ENCODE measurements around the gene RAPGEF5. TPM values are rescaled to one million over a fixed set of nuclear protein-coding genes. Genes with fewer than 3 reads are reported as not detected.

Gene RAPGEF5
- total and polyA plus RNA-seq, 10 of the 15 experiments (the other 5 are each of a cell fraction or from before 2014, with no cell fraction given) = 0.38 to 4.0 (median 1.6) TPM; not detected in 1

GRCh38 chr7:22361795-22362194, 4.8 kb upstream of the RAPGEF5 start:
- ChIA-PET RAD21 (ENCODE audit: unreplicated experiment) (no interaction called here), CTCF (interaction anchor here (0.9 to 1.4 kb wide), 3 partner anchors 11 to 91 kb away, joined by 3 to 4 read pairs (median 3); no protein-coding TSS in a partner anchor), POLR2A (no interaction called here), SMC1A (ENCODE audit: uncharacterized antibody, unreplicated experiment) (interaction anchor here (1.3 to 1.9 kb wide), 4 partner anchors 9 to 15 kb away, joined by 3 to 6 read pairs (median 5); no protein-coding TSS in a partner anchor)
- in situ Hi-C loops (cut with MboI) = no loop called here
- Histone ChIP-seq H3K4me3 (no peak overlapping the region), H2AFZ (ENCODE audit: control insufficient read depth, low read depth, low read length) (no peak overlapping the region), H3K27me3 (replicated peaks in 1 of 2; ENCODE audit: control insufficient read depth in 2 of 2, insufficient read depth in 2 of 2, low read length in 1 of 2) (peaks cover 0 to 2% of the 10 kb centered on the region in 2 experiments; a peak in 1 of 4 replicates), H4K20me1 (ENCODE audit: control insufficient read depth, insufficient read depth) (no peaks in the 10 kb centered on the region), H3K36me3 (ENCODE audit: control insufficient read depth in 2 of 2, insufficient read depth in 2 of 2, low read length in 1 of 2) (no peaks in the 10 kb centered on the region), H3K9me3 (replicated peaks; ENCODE audit: control insufficient read depth, insufficient read depth, low read length) (no peaks in the 10 kb centered on the region; the same call in 2 of the 3 replicates), H3K4me1 (ENCODE audit: control insufficient read depth, insufficient read depth, low read length) (no peaks in the 10 kb centered on the region), H3K27ac (ENCODE audit: control insufficient read depth, insufficient read depth) (no peak overlapping the region), H3K79me2 (ENCODE audit: control insufficient read depth, insufficient read depth, low read length) (no peaks in the 10 kb centered on the region), H3K9ac (ENCODE audit: control insufficient read depth, insufficient read depth, low read length) (no peak overlapping the region), H3K4me2 (ENCODE audit: control insufficient read depth, insufficient read depth) (no peak overlapping the region)
- TF ChIP-seq POLR2A (IDR thresholded peaks at IDR 0.05; ENCODE audit: low read depth, low read length) (no peak), HCFC1 (IDR thresholded peaks at IDR 0.05; ENCODE audit: low read length) (no peak), JUNB (IDR thresholded peaks at IDR 0.05) (no peak), YBX1 (IDR thresholded peaks at IDR 0.05) (no peak), TCF7 (IDR thresholded peaks at IDR 0.05; ENCODE audit: borderline replicate concordance) (no peak), ZBTB40 (IDR thresholded peaks at IDR 0.05; ENCODE audit: borderline replicate concordance) (no peak), KLF5 (IDR thresholded peaks at IDR 0.05; ENCODE audit: partially characterized antibody) (no peak), HSF1 (IDR thresholded peaks at IDR 0.05; ENCODE audit: low read depth, low read length) (no peak), RELB (IDR thresholded peaks at IDR 0.05; ENCODE audit: low read depth) (no peak), ASH2L (IDR thresholded peaks at IDR 0.05; ENCODE audit: borderline replicate concordance, low read depth) (no peak), IKZF2 (IDR thresholded peaks at IDR 0.05) (no peak), RBBP5 (conservative IDR thresholded peaks at IDR 0.05) (no peak), KDM1A (IDR thresholded peaks at IDR 0.05; ENCODE audit: borderline replicate concordance) (no peak), HDAC6 (IDR thresholded peaks at IDR 0.05; ENCODE audit: unreplicated experiment) (no peak), MEF2B (IDR thresholded peaks at IDR 0.05; ENCODE audit: partially characterized antibody, poor library complexity, severe bottlenecking) (no peak), USF2 (IDR thresholded peaks at IDR 0.05; ENCODE audit: borderline replicate concordance, low read depth, low read length) (no peak), CREM (IDR thresholded peaks at IDR 0.05; ENCODE audit: low read depth) (no peak)
- no TSS peak for BruUV-seq (replicated peaks)
- no peak for DNase-seq (ENCODE audit: low read depth, low spot score)
- FAIRE-seq = no peak
- intact Hi-C loops (cut with micrococcal nuclease; ENCODE audit: unreplicated experiment) = no loop called here
- no peak for ATAC-seq
- 0% methylated on average over 2 of the region's 2 CpGs for whole genome bisulfite sequencing (ENCODE audit: insufficient coverage, insufficient replicate concordance, low lambda C conversion rate, missing lambda C conversion rate)

All from GM12878 (cell line).